Effector memory CD8-positive, alpha-beta T cell (primary cell): ENCODE data around the gene NUP93.
"Not testable (repeated sequence)": the region's sequence is repeated elsewhere in the genome, so short reads cannot be mapped to it uniquely, and the experiment has no call there.

Experiments used
- ATAC-seq: fragments of 150-1000 bp; cut with Tn5 transposase; replicated peaks from 2 replicates; pipeline ENCODE4 v1.10.0; 2021; ENCODE audit warnings: mild to moderate bottlenecking, moderate library complexity
- DNase-seq, 3 experiments: peaks; one replicate each; pipeline ENCODE4 v3.0.0; 2021
- H3K27ac Mint-ChIP-seq, 2 donors: one replicate each; pipeline ENCODE4 v1.8.0; 2022; ENCODE audit warnings: mild to moderate bottlenecking in 2 of 2, mixed read lengths in 2 of 2, moderate library complexity in 2 of 2
- H3K27me3 Mint-ChIP-seq, 2 donors: one replicate each; pipeline ENCODE4 v1.8.0; 2022; ENCODE audit warnings: mixed read lengths in 2 of 2
- H3K36me3 Mint-ChIP-seq: one replicate; pipeline ENCODE4 v1.8.0; 2022; ENCODE audit warnings: mild to moderate bottlenecking, moderate library complexity, mixed read lengths; ENCODE audit not compliant: insufficient read depth
- H3K4me1 Mint-ChIP-seq, 2 donors: one replicate each; pipeline ENCODE4 v1.8.0; 2022; ENCODE audit warnings: low read depth in 2 of 2, mixed read lengths in 2 of 2
- H3K4me3 Mint-ChIP-seq, 2 donors: one replicate each; pipeline ENCODE4 v1.8.0; 2022; ENCODE audit warnings: mild to moderate bottlenecking in 2 of 2, mixed read lengths in 2 of 2, moderate library complexity in 2 of 2
- H3K9me3 Mint-ChIP-seq, 2 donors: one replicate each; pipeline ENCODE4 v1.8.0; 2022; ENCODE audit warnings: mixed read lengths in 2 of 2

NUP93 gene

GRCh38 chr16:56860226-56861020 lies 130.5 kb downstream of the NUP93 start:
- H3K27ac Mint-ChIP-seq, result peak overlapping the region; percentile 97 to 99
- no peaks in the 10 kb centered on the region for H3K27me3 Mint-ChIP-seq
- DNase-seq (peak; percentile 12 to 60 (median 17)), ATAC-seq (peak; percentile 71)
- peaks cover 49 to 58% of the 10 kb centered on the region in 2 donors for H3K4me1 Mint-ChIP-seq
- H3K9me3 Mint-ChIP-seq, result no peaks in the 10 kb centered on the region
- H3K36me3 Mint-ChIP-seq, result peaks cover 4% of the 10 kb centered on the region
- peak overlapping the region; percentile 76 to 80 for H3K4me3 Mint-ChIP-seq

- Mint-ChIP-seq H3K27me3 (no peaks in the 10 kb centered on the region), H3K36me3 (peaks cover 4% of the 10 kb centered on the region), H3K4me3 (peak overlapping the region; percentile 76 to 80), H3K27ac (peak overlapping the region; percentile 97 to 99), H3K4me1 (peaks cover 49 to 58% of the 10 kb centered on the region in 2 donors), H3K9me3 (no peaks in the 10 kb centered on the region)
- DNase-seq (no peak), ATAC-seq (peak; percentile 13)
Measured at GRCh38 chr16:56861092-56861610, 131.2 kb downstream of the NUP93 start.

GRCh38 chr16:56861756-56862155 lies 131.8 kb downstream of the NUP93 start:
- Mint-ChIP-seq H3K4me1 (peaks cover 49 to 58% of the 10 kb centered on the region in 2 donors), H3K9me3 (no peaks in the 10 kb centered on the region)
- ATAC-seq, result no peak

GRCh38 chr16:56862776-56863175 lies 132.8 kb downstream of the NUP93 start:
- Mint-ChIP-seq H3K36me3 (peaks cover 4% of the 10 kb centered on the region), H3K4me3 (peak overlapping the region; percentile 61 to 80), H3K4me1 (peaks cover 53 to 66% of the 10 kb centered on the region in 2 donors), H3K27ac (peak overlapping the region; percentile 85 to 99), H3K27me3 (no peaks in the 10 kb centered on the region), H3K9me3 (no peaks in the 10 kb centered on the region)
- peak in 2 of 3 experiments; percentile 15 to 21 for DNase-seq
- ATAC-seq, result peak; percentile 68

More at GRCh38 chr16:56861756-56862155, 131.8 kb downstream of the NUP93 start:
- DNase-seq, result no peak
- H3K27me3 Mint-ChIP-seq, result no peaks in the 10 kb centered on the region
- H3K36me3 Mint-ChIP-seq, result peaks cover 4% of the 10 kb centered on the region
- H3K27ac Mint-ChIP-seq, result peak overlapping the region; percentile 85 to 99
- H3K4me3 Mint-ChIP-seq, result peak overlapping the region; percentile 61 to 80

GRCh38 chr16:56864960-56865359 lies 135.0 kb downstream of the NUP93 start, which contains the start of gene SLC12A3:
TSS of gene SLC12A3 (plus strand) at chr16:56865207. CDS start at chr16:56865236, 29 bp downstream.
- Mint-ChIP-seq H3K27me3 (no peaks in the 10 kb centered on the region), H3K4me3 (no peak within 1 kb of the TSS)

GRCh38 chr16:56865394-56866062 lies 135.6 kb downstream of the NUP93 start:
- H3K36me3 Mint-ChIP-seq, result peaks cover 4% of the 10 kb centered on the region
- no peaks in the 10 kb centered on the region for H3K27me3 Mint-ChIP-seq
- H3K27ac Mint-ChIP-seq, result peak overlapping the region in 1 of 2 donors; percentile 79
- no peak overlapping the region for H3K4me3 Mint-ChIP-seq
- H3K4me1 Mint-ChIP-seq, result peaks cover 41 to 47% of the 10 kb centered on the region in 2 donors
- ATAC-seq (no peak), DNase-seq (no peak)
- no peaks in the 10 kb centered on the region for H3K9me3 Mint-ChIP-seq

More at GRCh38 chr16:56864960-56865359, 135.0 kb downstream of the NUP93 start, which contains the start of gene SLC12A3:
- H3K9me3 Mint-ChIP-seq, result no peaks in the 10 kb centered on the region
- H3K36me3 Mint-ChIP-seq, result peaks cover 4% of the 10 kb centered on the region
- no peak for ATAC-seq
- peaks cover 47 to 52% of the 10 kb centered on the region in 2 donors for H3K4me1 Mint-ChIP-seq
- H3K27ac Mint-ChIP-seq, result peak within 1 kb of the TSS; percentile 33 to 79
- no peak for DNase-seq

GRCh38 chr16:56866955-56867830 lies 137.3 kb downstream of the NUP93 start:
- ATAC-seq (no peak), DNase-seq (peak; percentile 41 to 48 (median 47))
- Mint-ChIP-seq H3K27ac (peak overlapping the region in 1 of 2 donors; percentile 62), H3K27me3 (no peaks in the 10 kb centered on the region), H3K4me3 (no peak overlapping the region), H3K9me3 (no peaks in the 10 kb centered on the region), H3K36me3 (peaks cover 4% of the 10 kb centered on the region), H3K4me1 (peaks cover 25 to 30% of the 10 kb centered on the region in 2 donors)

- H3K4me3 Mint-ChIP-seq, result no peak overlapping the region
- DNase-seq (no peak), ATAC-seq (no peak)
- H3K36me3 Mint-ChIP-seq, result no peaks in the 10 kb centered on the region
- no peaks in the 10 kb centered on the region for H3K9me3 Mint-ChIP-seq
- no peak overlapping the region for H3K27ac Mint-ChIP-seq
- H3K27me3 Mint-ChIP-seq, result no peaks in the 10 kb centered on the region
- peaks cover 15 to 21% of the 10 kb centered on the region in 2 donors for H3K4me1 Mint-ChIP-seq
Measured at GRCh38 chr16:56868175-56868574, 138.2 kb downstream of the NUP93 start.

- not testable (repeated sequence) for H3K27me3 Mint-ChIP-seq, DNase-seq, H3K9me3 Mint-ChIP-seq, H3K27ac Mint-ChIP-seq, ATAC-seq, H3K36me3 Mint-ChIP-seq, H3K4me3 Mint-ChIP-seq
- H3K4me1 Mint-ChIP-seq, result peaks cover 12 to 16% of the 10 kb centered on the region in 2 donors
Measured at GRCh38 chr16:56868766-56869165, 138.8 kb downstream of the NUP93 start.

- H3K27ac Mint-ChIP-seq, result no peak overlapping the region
Measured at GRCh38 chr16:56869513-56870275, 139.8 kb downstream of the NUP93 start.

GRCh38 chr16:56870276-56870888 lies 140.5 kb downstream of the NUP93 start:
- DNase-seq, result no peak
- Mint-ChIP-seq H3K27ac (no peak overlapping the region), H3K9me3 (no peaks in the 10 kb centered on the region), H3K36me3 (no peaks in the 10 kb centered on the region), H3K4me1 (peaks cover 5 to 11% of the 10 kb centered on the region in 2 donors), H3K4me3 (no peak overlapping the region), H3K27me3 (no peaks in the 10 kb centered on the region)
- no peak for ATAC-seq

More at GRCh38 chr16:56869513-56870275, 139.8 kb downstream of the NUP93 start:
- Mint-ChIP-seq H3K36me3 (no peaks in the 10 kb centered on the region), H3K4me1 (peaks cover 10 to 12% of the 10 kb centered on the region in 2 donors), H3K27me3 (no peaks in the 10 kb centered on the region), H3K9me3 (no peaks in the 10 kb centered on the region), H3K4me3 (no peak overlapping the region)
- peak; percentile 42 for ATAC-seq
- peak in 1 of 3 experiments; percentile 31 for DNase-seq

GRCh38 chr16:56871172-56871593 lies 141.3 kb downstream of the NUP93 start:
- H3K4me1 Mint-ChIP-seq, result peaks cover 5 to 11% of the 10 kb centered on the region in 2 donors
- no peak overlapping the region for H3K4me3 Mint-ChIP-seq
- no peak for ATAC-seq
- no peaks in the 10 kb centered on the region for H3K36me3 Mint-ChIP-seq
- H3K27me3 Mint-ChIP-seq, result no peaks in the 10 kb centered on the region
- H3K27ac Mint-ChIP-seq, result no peak overlapping the region
- no peak for DNase-seq
- no peaks in the 10 kb centered on the region for H3K9me3 Mint-ChIP-seq
